Transverse colon (tissue), 4 donors: ENCODE results near the gene RPP30. TPM values are rescaled to one million over a fixed set of nuclear protein-coding genes. Genes with fewer than 3 reads are reported as not detected.

Experiments
- DNase-seq: peaks from one replicate; pipeline ENCODE4 v3.0.0-alpha.2; 2019
- H3K27ac ChIP-seq, 4 donors: fragments of 200-600 bp; sonication (generic); 2 replicates each; pipeline ENCODE4 v1.5.1; 2016 to 2018; ENCODE audit warnings: inconsistent platforms in 4 of 4
- H3K27me3 ChIP-seq: fragments of 200-600 bp; sonication (generic); 2 replicates; pipeline ENCODE4 v1.5.1; 2017; ENCODE audit warnings: inconsistent platforms
- H3K36me3 ChIP-seq, 4 donors: fragments of 200-600 bp; sonication (generic); 2 replicates each; pipeline ENCODE4 v1.5.1; 2017 to 2019; ENCODE audit warnings: inconsistent platforms in 4 of 4
- H3K4me1 ChIP-seq, 4 donors: fragments of 200-600 bp; sonication (generic); 2 replicates each; pipeline ENCODE4 v1.5.1; 2017 to 2020; ENCODE audit warnings: inconsistent platforms in 4 of 4
- H3K4me3 ChIP-seq, 4 donors: fragments of 200-600 bp; sonication (generic); 1 replicate in 1 of 4; 2 replicates in 3 of 4; pipeline versions ENCODE4 v1.5.1 to v1.6.1; 2017 to 2019; ENCODE audit warnings: inconsistent platforms in 4 of 4
- H3K9me3 ChIP-seq, 2 donors: fragments of 200-600 bp; sonication (generic); 2 replicates each; pipeline ENCODE4 v1.5.1; 2017 to 2019; ENCODE audit warnings: inconsistent platforms in 2 of 2
- CTCF ChIP-seq, 5 experiments: fragments of 200-600 bp in 3 of 5; fragments of 450-650 bp in 2 of 5; sonication (generic) in 3 of 5; IDR thresholded peaks; 1 replicate in 2 of 5; 2 replicates in 3 of 5; pipeline ENCODE4 v1.5.1; 2016 to 2017; ENCODE audit warnings: antibody characterized with exemption in 5 of 5, inconsistent platforms in 3 of 5, mild to moderate bottlenecking in 2 of 5, moderate library complexity in 1 of 5
- EP300 ChIP-seq: sonication (generic); formaldehyde crosslinking; IDR thresholded peaks from one replicate; pipeline ENCODE4 v1.6.1; 2017; ENCODE audit warnings: antibody characterized with exemption, low read depth
- POLR2A ChIP-seq: fragments of 450-650 bp; IDR thresholded peaks from one replicate; pipeline ENCODE4 v1.6.1; 2016; ENCODE audit warnings: antibody characterized with exemption, mild to moderate bottlenecking, moderate library complexity
- POLR2AphosphoS5 ChIP-seq, 3 donors: sonication (generic); formaldehyde crosslinking; IDR thresholded peaks; one replicate each; pipeline ENCODE4 v1.6.1; 2016; ENCODE audit warnings: antibody characterized with exemption in 3 of 3
- WGBS, 2 donors: methylation state at CpG; one replicate each; pipeline ENCODE4 v1.1.5; 2018; ENCODE audit warnings: low coverage in 1 of 2; 5-methylcytosine and 5-hydroxymethylcytosine counted together
- in situ Hi-C, 4 donors: fragments of 200-750 bp; cut with MboI; loops; one replicate each; pipeline versions ENCODE4 v1.15.0 to v1.15.1; 2017; ENCODE audit warnings: low sequenced_read_pairs in 3 of 4, low pct_ligation_motif_present in 1 of 4, low pct_unique_long_range_greater_than_20kb in 1 of 4
- intact Hi-C: fragments of 100-400 bp; cut with DNase I; formaldehyde crosslinking; loops from one replicate; pipeline ENCODE4 v1.15.1; 2023; ENCODE audit warnings: low total_unique reads
- total RNA-seq, 4 donors: library from RNA; depleted of rRNA; stranded (reverse); fragments of >200 nt; gene quantifications; one replicate each; pipeline ENCODE4 v1.1.0, GENCODE V29; 2016

The RPP30 gene
- total RNA-seq, 4 donors from 2014 or later, result 4.6 to 48.3 (median 18.7) TPM

- WGBS, 2 donors, result 73 to 77% methylated on average over 3 of the region's 3 CpGs
- in situ Hi-C loops, result loop anchor here in 1 of 4 donors (25.0 kb wide), 1 partner anchor 313 kb away; no protein-coding TSS in a partner anchor
- DNase-seq, result no peak
- intact Hi-C loops, result no loop called here
- Histone ChIP-seq H3K4me3 (no peak overlapping the region), H3K9me3 (no peaks in the 10 kb centered on the region), H3K36me3 (no peaks in the 10 kb centered on the region), H3K27ac (no peak overlapping the region), H3K4me1 (no peaks in the 10 kb centered on the region), H3K27me3 (peaks cover 9% of the 10 kb centered on the region)
- no peak for TF ChIP-seq CTCF (IDR thresholded peaks at IDR 0.05)
- TF ChIP-seq POLR2A, result no peak
- TF ChIP-seq POLR2AphosphoS5 (IDR thresholded peaks at IDR 0.05), result no peak
Observed at GRCh38 chr10:90924552-90924951, 52.8 kb downstream of the RPP30 start.

DNA sequence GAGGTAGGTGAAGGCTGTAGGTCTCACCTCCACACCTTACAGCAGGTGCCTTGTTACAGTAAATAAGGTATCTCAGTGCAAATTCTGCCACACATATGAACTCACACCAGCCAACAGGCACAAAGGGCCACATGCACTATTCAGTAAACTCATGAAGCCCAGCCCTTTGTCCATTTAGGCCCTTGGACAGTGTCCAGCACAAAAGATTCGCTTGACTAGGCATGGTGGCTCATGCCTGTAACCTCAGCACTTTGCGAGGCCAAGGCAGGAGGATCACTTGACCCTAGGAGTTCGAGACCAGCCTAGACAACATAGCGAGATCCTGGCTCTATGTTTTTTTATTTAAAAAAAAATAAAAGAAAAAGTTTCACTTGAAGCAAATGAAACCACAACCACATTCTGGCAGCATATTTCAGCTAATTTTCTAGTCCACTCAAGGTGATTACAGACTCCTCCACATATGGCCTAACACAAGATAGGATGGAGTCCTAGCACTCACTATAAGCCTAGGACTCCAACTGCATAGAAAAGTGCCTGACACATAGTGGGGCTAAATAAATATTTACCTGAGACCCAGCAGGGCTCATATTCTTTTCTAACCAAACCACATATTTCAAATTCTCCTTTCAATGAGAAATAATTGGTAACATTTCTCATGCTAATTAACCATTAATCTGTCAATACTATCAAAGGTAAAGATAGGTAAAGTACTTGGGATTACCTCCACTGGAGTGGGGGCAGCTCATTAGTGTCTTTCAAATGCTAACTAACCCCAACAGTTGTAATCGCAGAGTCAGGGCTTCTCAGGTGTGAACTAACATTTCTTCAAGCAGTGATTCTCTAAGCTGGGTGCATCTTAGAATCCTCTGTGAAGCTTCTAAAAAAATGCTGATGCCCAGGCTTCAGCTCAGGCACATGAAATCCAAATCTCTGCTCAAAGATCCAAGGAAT lies 53.6 kb downstream of the RPP30 start:
- no peaks in the 10 kb centered on the region for H3K36me3 ChIP-seq
- no peak overlapping the region for H3K4me3 ChIP-seq
- H3K9me3 ChIP-seq, result no peaks in the 10 kb centered on the region
- intact Hi-C loops, result no loop called here
- DNase-seq, result no peak
- H3K27me3 ChIP-seq, result peaks cover 7% of the 10 kb centered on the region
- in situ Hi-C loops, result no loop called here
- 90 to 100% methylated on average over 3 to 5 of the region's 5 CpGs for WGBS, 2 donors
- no peak overlapping the region for H3K27ac ChIP-seq
- TF ChIP-seq POLR2AphosphoS5 (IDR thresholded peaks at IDR 0.05), result no peak
- no peak for TF ChIP-seq EP300
- H3K4me1 ChIP-seq, result peaks cover 0 to 5% (median 2%) of the 10 kb centered on the region in 4 donors

GRCh38 chr10:90927293-90927692 lies 55.5 kb downstream of the RPP30 start:
- no peak overlapping the region for H3K4me3 ChIP-seq
- no peak for DNase-seq
- intact Hi-C loops, result no loop called here
- no peak overlapping the region for H3K27ac ChIP-seq
- TF ChIP-seq POLR2AphosphoS5 (IDR thresholded peaks at IDR 0.05) (no peak), POLR2A (no peak), CTCF (IDR thresholded peaks at IDR 0.05) (no peak), EP300 (no peak)
- H3K9me3 ChIP-seq, result no peaks in the 10 kb centered on the region
- in situ Hi-C loops, result no loop called here
- peaks cover 10% of the 10 kb centered on the region for H3K27me3 ChIP-seq
- WGBS, 2 donors, result 82 to 88% methylated on average over 2 of the region's 2 CpGs
- peaks cover 0 to 7% (median 5%) of the 10 kb centered on the region in 4 donors for H3K4me1 ChIP-seq
- H3K36me3 ChIP-seq, result no peaks in the 10 kb centered on the region

- WGBS, 2 donors, result 48 to 73% methylated on average over 3 to 5 of the region's 5 CpGs
- no peak overlapping the region for H3K4me3 ChIP-seq
- H3K9me3 ChIP-seq, result no peaks in the 10 kb centered on the region
- no peak overlapping the region for H3K27ac ChIP-seq
- no peak for DNase-seq
- peaks cover 0 to 7% (median 5%) of the 10 kb centered on the region in 4 donors for H3K4me1 ChIP-seq
- intact Hi-C loops, result no loop called here
- no peaks in the 10 kb centered on the region for H3K36me3 ChIP-seq
- TF ChIP-seq POLR2A (no peak), EP300 (no peak), CTCF (IDR thresholded peaks at IDR 0.05) (no peak), POLR2AphosphoS5 (IDR thresholded peaks at IDR 0.05) (no peak)
- peaks cover 10% of the 10 kb centered on the region for H3K27me3 ChIP-seq
- in situ Hi-C loops, result no loop called here
Observed at GRCh38 chr10:90929179-90929578, 57.4 kb downstream of the RPP30 start.
